ACC112 (cell line): ENCODE measurements around the gene TRO.

Source experiments
- H2AFZ ChIP-seq: fragments of 200-600 bp; sonication (generic); one replicate; pipeline ENCODE4 v1.6.0; 2017; ENCODE audit warnings: antibody characterized with exemption, low read length; ENCODE audit not compliant: unreplicated experiment
- H3K27ac ChIP-seq: fragments of 200-600 bp; sonication (generic); 2 replicates; pipeline ENCODE4 v1.5.1; 2014; ENCODE audit warnings: low read depth, mild to moderate bottlenecking, antibody characterized with exemption, low read length, moderate library complexity
- H3K27me3 ChIP-seq: fragments of 200-600 bp; sonication (generic); 2 replicates; pipeline ENCODE4 v1.6.1; 2014; ENCODE audit warnings: mild to moderate bottlenecking, antibody characterized with exemption, low read length, moderate library complexity, mixed read lengths; ENCODE audit not compliant: insufficient read depth
- H3K36me3 ChIP-seq: fragments of 200-600 bp; sonication (generic); 2 replicates; pipeline ENCODE4 v1.6.1; 2016; ENCODE audit warnings: mild to moderate bottlenecking, antibody characterized with exemption, low read length, moderate library complexity, mixed read lengths; ENCODE audit not compliant: insufficient read depth
- H3K4me1 ChIP-seq: fragments of 200-600 bp; sonication (generic); one replicate; pipeline ENCODE4 v1.6.1; 2016; ENCODE audit warnings: low read length, mixed read lengths; ENCODE audit not compliant: insufficient read depth, unreplicated experiment, control insufficient read depth
- H3K4me3 ChIP-seq: fragments of 200-600 bp; sonication (generic); 2 replicates; pipeline ENCODE4 v1.5.1; 2014; ENCODE audit warnings: mild to moderate bottlenecking, low read depth, low read length
- H3K79me2 ChIP-seq: fragments of 200-600 bp; sonication (generic); one replicate; pipeline ENCODE4 v1.6.0; 2016; ENCODE audit warnings: low read length; ENCODE audit not compliant: control insufficient read depth, unreplicated experiment, insufficient read depth

TRO gene

DNA sequence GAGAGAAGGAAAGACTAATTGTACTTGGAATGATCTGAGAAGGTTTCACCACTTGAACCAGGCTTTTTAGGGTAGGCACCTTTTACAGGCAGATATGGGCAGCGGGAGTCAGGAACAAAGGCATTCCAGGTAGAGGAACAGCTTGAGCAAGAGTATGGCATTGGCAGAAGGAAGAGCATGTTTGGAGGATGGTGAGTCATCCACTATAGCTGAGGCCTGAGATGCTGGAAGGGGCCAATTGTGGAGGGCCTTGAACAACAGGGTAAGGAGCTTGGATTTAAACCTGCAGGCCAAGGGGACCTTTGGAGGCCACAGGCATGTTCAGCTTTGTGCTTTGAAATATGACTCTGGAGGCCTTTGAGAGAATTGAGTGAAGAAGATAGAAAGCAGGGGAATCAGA lies 41.1 kb downstream of the TRO start:
- Histone ChIP-seq H2AFZ (no peak overlapping the region), H3K79me2 (no peaks in the 10 kb centered on the region), H3K4me3 (no peak overlapping the region), H3K4me1 (no peaks in the 10 kb centered on the region), H3K36me3 (no peaks in the 10 kb centered on the region), H3K27me3 (peaks cover 3% of the 10 kb centered on the region; the same call in 1 of the 2 replicates), H3K27ac (no peak overlapping the region)

DNA sequence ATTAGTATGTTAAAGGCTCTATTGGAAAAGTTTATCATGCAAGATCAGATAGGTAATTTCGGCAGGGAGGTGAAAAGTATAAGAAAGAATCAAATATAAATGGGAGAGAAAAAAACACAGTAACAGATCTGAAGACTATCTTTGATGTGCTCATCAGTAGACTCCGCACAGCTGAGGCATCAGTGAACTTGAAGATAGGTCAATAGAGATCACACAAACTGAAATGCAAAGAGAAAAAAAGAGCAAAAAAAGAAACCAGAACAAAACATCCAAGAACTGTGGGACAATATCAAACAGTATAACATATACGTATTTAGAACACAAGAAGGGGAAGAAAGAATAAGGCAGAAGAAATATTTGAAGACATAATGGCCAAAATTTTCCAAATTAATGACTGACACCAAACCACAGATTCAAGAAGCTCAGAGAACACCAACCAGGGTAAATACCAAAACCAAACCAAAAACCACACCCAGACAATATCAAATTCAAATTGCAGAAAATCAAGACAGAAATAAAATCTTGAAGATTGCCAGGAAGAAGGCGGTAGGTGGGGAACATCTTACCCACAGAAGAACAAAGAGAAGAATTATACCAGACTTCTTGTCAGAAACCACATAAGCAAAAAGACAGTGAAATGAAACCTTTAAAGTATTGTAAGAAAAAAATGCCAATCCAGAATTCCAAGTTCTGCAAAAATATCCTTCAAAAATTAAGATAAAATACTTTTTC lies 44.3 kb downstream of the TRO start:
- H3K79me2 ChIP-seq = no peaks in the 10 kb centered on the region
- H3K4me3 ChIP-seq = no peak overlapping the region
- H3K4me1 ChIP-seq = no peaks in the 10 kb centered on the region
- H2AFZ ChIP-seq = no peak overlapping the region
- peaks cover 3% of the 10 kb centered on the region; the same call in 1 of the 2 replicates for H3K27me3 ChIP-seq
- H3K36me3 ChIP-seq = no peaks in the 10 kb centered on the region
- H3K27ac ChIP-seq = no peak overlapping the region

DNA sequence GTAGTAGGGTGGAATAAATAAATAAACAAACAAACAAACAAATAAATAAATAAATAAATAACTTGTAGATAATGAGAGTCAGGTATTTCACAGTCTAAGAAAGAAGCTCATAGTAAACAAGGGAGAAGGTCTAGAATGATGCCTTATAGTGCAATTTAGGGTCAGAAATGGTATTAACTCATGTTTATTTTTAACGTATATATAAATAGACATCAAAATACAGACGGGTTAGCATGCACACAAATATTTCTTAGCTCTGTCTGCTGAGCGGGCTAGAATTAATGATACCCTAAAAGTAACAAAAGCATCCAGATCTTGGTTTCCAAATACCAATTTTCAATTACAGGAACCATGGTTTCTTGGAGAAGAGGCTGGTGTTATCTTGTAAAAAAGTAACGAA lies 56.8 kb downstream of the TRO start:
- Histone ChIP-seq H3K27ac (no peak overlapping the region), H3K4me3 (no peak overlapping the region)

DNA sequence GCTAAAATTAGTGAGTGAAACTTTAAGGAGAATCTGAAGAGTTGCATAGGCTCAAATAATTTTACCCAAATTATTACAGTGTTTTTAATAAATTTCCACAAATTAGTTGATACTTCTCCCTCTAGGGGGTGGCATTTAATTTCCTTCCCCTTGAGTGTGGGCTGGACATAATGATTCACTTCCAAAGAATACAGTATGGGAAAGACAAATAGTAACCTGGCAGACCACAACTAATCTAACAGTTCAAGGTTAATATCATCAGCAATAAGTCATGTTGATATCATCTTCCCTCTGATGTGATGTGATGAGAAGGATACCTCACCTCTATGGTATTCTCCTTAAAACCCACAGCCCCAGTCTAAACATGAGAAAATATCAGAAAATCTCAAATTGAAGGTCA lies 57.8 kb downstream of the TRO start:
- Histone ChIP-seq H3K36me3 (no peaks in the 10 kb centered on the region), H3K4me3 (no peak overlapping the region), H3K79me2 (no peaks in the 10 kb centered on the region), H2AFZ (no peak overlapping the region), H3K27ac (no peak overlapping the region), H3K4me1 (no peaks in the 10 kb centered on the region), H3K27me3 (0 out of 2 replicates have a peak, but pooled peaks cover 3% of the 10 kb centered on the region)

More for the DNA sequence above, 56.8 kb downstream of the TRO start:
- Histone ChIP-seq H2AFZ (no peak overlapping the region), H3K36me3 (no peaks in the 10 kb centered on the region), H3K27me3 (0 out of 2 replicates have a peak, but pooled peaks cover 3% of the 10 kb centered on the region), H3K4me1 (no peaks in the 10 kb centered on the region), H3K79me2 (no peaks in the 10 kb centered on the region)

DNA sequence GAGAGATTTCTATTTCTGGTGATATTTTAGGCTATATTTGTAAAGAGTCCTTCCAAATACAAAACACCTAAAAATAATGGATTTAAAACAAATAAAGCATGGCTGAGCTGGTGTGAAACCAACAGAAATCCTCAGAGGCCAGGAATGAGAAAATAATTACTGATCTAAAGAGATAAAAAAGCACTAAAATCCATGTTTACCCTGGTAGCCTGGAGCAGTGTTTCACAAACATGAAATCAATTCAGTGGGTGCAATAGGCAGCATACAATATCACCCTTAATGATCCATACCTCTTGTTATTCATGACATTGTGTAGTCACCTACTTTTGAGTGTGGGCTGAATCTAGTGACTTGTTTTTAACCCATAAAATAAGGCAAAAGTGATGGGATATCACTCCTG lies 58.8 kb downstream of the TRO start:
- Histone ChIP-seq H3K27ac (no peak overlapping the region), H3K79me2 (no peaks in the 10 kb centered on the region), H3K36me3 (no peaks in the 10 kb centered on the region), H3K4me1 (no peaks in the 10 kb centered on the region), H2AFZ (no peak overlapping the region), H3K27me3 (0 out of 2 replicates have a peak, but pooled peaks cover 3% of the 10 kb centered on the region), H3K4me3 (no peak overlapping the region)

DNA sequence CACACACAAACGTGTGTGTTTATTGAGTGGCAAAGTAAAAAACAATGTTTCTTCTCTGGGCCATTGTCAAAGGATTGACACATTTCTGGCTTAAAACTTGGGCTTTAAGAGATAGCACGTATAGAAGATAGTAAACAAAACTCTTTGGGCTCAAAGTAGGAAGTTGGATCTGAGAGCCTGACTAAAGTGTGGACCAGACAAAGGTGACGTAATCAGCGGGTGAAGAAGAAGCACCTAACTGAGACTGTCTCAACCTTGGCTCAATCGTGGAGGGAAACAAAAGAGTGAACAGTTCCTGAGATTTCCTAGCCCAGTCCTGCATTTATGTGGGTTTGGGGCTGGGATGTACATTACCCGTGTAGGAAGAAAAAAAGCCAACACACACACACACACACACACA lies 59.7 kb downstream of the TRO start:
- Histone ChIP-seq H3K4me1 (no peaks in the 10 kb centered on the region), H2AFZ (no peak overlapping the region), H3K27me3 (0 out of 2 replicates have a peak, but pooled peaks cover 3% of the 10 kb centered on the region), H3K4me3 (no peak overlapping the region), H3K79me2 (no peaks in the 10 kb centered on the region), H3K27ac (no peak overlapping the region), H3K36me3 (no peaks in the 10 kb centered on the region)
